T-helper 1 cell treated with Interleukin-12 subunit alpha and Interleukin-12 subunit beta and Interleukin-4 antibody, amounts not matched to agents 30 ng/mL and 1 ng/mL, for 36 hours (primary cell): Measurements from ENCODE around the gene SEMA4C. TPM values are rescaled to one million over a fixed set of nuclear protein-coding genes. Genes with fewer than 3 reads are reported as not detected.

Experiments
- intact Hi-C: fragments of 100-400 bp; cut with micrococcal nuclease; formaldehyde crosslinking; loops from one replicate; pipeline ENCODE4 v1.15.1; 2024
- total RNA-seq: library from RNA; stranded (reverse); gene quantifications from 2 replicates; pipeline ENCODE4 v1.2.3, GENCODE V29; 2022

Gene SEMA4C
- total RNA-seq, 1 donor from 2014 or later, result 23.9 TPM

GRCh38 chr2:96824079-96824870 lies 45.6 kb downstream of the SEMA4C start:
- intact Hi-C loops, result no loop called here

DNA sequence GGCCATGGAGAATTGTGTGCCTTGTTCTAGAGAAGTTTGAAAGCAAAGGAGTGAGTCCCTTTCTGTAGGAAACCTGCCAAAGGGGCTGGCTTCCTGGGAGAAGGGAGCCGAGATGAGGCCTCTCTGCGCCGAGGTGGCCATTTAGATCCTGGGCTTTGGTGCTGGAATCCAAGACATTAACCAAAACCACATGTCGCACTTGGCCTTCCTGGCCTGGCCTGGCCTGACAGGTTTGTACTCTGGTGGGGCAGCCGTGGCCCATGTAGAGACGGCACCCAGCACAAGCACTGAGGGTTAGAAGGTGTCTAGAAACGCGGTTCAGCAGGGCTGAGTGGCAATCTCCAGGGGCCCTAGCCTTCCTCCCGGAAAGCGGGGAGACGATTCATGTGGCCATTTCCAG lies 46.7 kb downstream of the SEMA4C start:
- intact Hi-C loops, result no loop called here

DNA sequence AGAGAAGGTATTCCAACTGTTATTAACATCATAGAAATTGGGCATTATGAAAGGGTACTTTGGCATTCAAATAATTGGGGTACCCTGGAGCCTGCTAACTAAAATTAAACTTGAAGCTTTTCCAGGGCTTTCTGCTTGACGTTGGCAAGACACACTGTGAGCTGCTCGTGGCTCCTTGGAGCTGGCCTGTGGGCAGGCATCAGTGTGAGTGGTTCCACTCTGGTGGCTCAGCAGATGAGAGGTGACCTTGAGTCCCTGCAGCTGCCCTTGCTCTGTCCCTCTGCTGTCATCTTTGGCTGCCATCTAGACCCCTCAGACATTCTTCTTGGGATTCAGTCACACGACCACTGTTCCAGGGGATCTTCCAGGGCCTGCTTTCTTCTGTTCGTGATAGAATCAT lies 47.1 kb downstream of the SEMA4C start:
- intact Hi-C loops, result no loop called here

- intact Hi-C loops, result no loop called here
These were observed 48.7 kb downstream of the SEMA4C start for GRCh38 chr2:96821113-96821675.

- intact Hi-C loops, result loop anchor here (5.0 kb wide), 2 partner anchors 483 to 498 kb away; partner anchors contain the start of gene NCAPH
These were observed 49.9 kb downstream of the SEMA4C start for GRCh38 chr2:96819876-96820511.

GRCh38 chr2:96819128-96819875 lies 50.6 kb downstream of the SEMA4C start:
- intact Hi-C loops, result loop anchor here (5.0 kb wide), 2 partner anchors 482 to 497 kb away; partner anchors contain the start of gene NCAPH

GRCh38 chr2:96817882-96818281 lies 52.0 kb downstream of the SEMA4C start:
- intact Hi-C loops, result loop anchor here (2.0 to 5.0 kb wide), 4 partner anchors 43 to 496 kb away; partner anchors contain the start of genes ARID5A and NCAPH

DNA sequence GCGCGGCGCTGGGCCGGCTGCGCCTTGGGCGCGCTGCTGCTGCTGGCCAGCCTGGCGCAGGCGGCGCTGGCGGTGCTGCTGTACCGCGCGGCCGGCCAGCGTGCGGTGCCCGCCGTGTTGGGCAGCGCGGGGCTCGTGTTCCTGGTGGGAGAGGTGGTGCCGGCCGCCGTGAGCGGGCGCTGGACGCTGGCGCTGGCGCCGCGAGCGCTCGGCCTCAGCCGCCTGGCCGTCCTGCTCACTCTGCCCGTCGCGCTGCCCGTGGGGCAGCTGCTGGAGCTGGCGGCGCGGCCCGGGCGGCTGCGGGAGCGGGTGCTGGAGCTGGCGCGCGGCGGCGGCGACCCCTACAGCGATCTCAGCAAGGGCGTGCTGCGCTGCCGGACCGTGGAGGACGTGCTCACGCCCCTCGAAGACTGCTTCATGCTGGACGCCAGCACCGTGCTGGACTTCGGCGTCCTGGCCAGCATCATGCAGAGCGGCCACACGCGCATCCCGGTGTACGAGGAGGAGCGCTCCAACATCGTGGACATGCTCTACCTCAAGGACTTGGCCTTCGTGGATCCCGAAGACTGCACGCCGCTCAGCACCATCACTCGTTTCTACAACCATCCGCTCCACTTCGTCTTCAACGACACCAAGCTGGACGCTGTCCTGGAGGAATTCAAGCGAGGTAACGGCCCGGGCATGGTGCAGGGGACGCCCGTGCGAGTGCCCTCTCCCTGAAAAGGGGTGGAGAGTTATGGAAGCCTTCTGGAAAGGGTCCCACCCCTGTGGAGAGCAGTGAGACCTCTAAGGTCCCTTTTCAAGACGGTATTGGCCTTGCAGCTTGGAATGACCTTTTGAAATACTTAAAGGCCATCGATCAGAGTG lies 52.8 kb downstream of the SEMA4C start:
- intact Hi-C loops, result loop anchor here (1.0 to 5.0 kb wide), 12 partner anchors 22 to 495 kb away; partner anchors contain the start of genes ANKRD36, ANKRD39, ARID5A and CNNM4

DNA sequence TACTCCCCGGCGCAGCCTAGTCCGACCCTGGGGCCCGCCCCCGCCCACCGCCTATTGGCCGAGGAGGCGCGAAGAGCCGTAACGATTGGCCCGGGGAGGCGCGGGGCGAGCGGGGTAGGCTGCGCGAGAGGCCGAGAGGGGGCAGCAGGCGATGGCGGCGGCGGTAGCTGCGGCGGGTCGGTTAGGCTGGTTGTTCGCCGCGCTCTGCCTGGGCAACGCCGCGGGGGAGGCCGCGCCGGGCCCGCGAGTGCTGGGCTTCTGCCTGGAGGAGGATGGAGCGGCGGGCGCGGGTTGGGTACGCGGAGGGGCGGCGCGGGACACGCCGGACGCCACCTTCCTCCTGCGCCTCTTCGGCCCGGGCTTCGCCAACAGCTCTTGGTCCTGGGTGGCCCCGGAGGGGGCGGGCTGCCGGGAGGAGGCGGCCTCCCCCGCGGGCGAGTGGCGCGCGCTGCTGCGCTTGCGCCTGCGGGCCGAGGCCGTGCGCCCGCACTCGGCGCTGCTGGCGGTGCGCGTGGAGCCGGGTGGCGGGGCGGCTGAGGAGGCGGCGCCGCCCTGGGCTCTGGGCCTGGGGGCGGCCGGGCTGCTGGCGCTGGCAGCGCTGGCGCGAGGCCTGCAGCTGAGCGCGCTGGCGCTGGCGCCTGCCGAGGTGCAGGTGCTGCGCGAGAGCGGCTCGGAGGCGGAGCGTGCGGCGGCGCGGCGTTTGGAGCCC lies 53.6 kb downstream of the SEMA4C start, which contains the start of gene CNNM3:
CNNM3 (plus strand) TSS at position 142 of the 709 bp plus-strand sequence; CDS start at position 152, 10 bp downstream.
- intact Hi-C loops, result loop anchor here (1.0 to 5.0 kb wide), 12 partner anchors 23 to 494 kb away; partner anchors contain the start of genes ANKRD36, ANKRD39, ARID5A and CNNM4

DNA sequence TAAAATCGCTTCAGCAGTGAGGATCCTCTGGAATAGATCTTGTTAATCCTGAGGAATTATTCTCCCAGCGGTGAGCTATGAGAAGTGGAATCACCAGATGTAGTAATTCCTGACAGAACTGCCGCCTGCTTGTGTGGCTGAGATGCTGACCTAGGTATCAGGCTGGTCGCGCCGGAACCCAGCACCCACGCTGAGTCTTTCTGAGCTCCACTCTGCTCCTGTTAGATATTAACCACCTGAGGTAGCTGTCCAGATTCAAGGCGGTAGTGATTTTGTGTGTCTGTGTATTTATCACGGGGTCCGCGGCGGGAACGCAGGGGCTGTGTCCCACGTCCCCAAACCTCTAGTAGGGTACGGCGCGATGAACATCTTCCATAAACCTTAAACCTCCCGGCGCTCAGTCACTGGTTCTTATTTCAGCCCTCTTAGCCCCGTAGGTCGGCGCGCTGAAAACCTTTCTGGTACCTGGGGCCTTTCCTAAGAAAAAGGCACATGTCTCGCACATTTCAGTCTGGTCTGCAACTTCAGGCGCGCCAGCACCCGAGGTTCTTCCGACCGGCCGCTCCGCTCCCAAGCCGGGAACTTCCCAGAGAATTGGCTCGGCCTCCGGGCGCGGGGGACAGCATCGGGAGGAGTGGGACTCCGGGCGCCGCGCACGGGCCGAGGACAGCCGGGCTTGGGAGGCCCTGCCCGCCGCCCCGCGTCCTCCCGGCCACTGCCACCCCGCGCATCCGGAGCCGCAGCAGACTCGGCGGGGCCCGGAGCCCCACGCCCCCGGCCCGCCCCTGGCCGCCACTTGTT lies 54.4 kb downstream of the SEMA4C start:
- intact Hi-C loops, result loop anchor here (1.0 to 5.0 kb wide), 13 partner anchors 9 to 493 kb away; partner anchors contain the start of genes ANKRD36, ANKRD39, ARID5A and CNNM4

GRCh38 chr2:96813656-96814055 lies 56.2 kb downstream of the SEMA4C start:
- intact Hi-C loops, result no loop called here

DNA sequence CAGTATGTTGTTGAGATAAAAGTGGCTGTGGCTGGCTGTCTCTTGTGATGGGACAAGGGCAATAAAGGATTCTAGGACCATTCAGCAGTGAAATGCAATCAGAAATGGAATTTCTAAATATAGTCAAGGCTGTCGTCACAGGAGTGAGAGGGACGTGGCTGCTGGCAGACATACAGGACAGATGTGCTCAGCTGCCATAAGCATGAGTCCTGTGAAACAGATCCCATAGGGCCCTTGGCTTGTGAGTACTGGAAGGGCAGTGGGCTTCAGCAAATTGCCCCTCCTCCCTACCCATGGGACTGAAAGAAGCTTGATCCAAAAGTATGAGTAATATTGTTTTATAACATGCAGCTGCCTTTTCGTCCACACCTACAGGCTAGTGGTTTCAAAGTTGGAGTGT lies 58.0 kb downstream of the SEMA4C start:
- intact Hi-C loops, result no loop called here

GRCh38 chr2:96810783-96811192 lies 59.1 kb downstream of the SEMA4C start:
- intact Hi-C loops, result no loop called here

DNA sequence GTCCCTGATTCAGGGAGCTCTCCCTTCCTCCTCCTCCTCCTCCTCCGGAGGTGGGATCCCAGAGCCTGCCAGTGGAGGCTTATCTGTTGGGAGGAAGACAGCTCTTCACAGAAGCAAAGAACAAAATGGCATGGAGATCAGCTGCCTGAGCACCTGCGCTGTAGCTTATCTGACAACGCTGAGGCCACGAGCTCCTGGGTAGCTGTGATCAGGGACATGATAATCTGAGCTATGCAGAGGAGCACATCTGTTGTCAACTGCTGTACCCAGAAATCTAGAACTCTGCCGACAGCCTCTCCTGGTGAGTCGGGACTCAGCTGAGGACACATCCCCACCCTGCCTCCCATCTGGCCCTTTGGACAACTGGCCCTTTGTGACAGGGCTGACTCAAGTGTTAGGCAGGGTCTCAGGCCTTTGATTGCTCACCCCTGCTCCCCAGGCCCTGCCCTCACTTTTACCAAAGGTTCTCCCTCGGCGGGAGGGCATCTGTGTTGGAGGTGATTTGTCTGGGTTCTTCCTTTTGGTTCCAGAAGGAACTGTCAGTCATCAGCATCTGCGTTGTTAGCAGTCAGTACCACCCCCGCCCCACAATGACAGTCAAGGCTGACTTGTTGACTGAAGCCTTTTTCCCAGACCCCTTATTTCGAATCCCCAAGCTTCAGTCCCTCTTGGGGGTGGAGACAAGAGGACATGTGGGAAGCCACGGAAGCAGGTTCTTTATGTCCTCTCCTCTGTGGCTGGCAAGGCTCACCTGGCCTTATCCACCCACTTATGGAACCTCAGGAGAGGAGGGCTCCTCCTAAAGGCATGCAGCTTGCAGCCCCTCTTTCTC lies 59.7 kb downstream of the SEMA4C start:
- intact Hi-C loops, result no loop called here
